Left ventricle myocardium inferior (tissue), 1 donor: ENCODE data around the gene SEC31A. TPM values are rescaled to one million over a fixed set of nuclear protein-coding genes. Genes with fewer than 3 reads are reported as not detected.

Experiments
- DNase-seq: peaks from one replicate; pipeline ENCODE4 v3.0.0-alpha.2; 2020
- H3K27ac ChIP-seq: fragments of 200-600 bp; replicated peaks from 2 replicates; pipeline ENCODE4 v1.8.0; 2021
- H3K27me3 ChIP-seq: fragments of 200-600 bp; 2 replicates; pipeline ENCODE4 v1.8.0; 2021; ENCODE audit warnings: low read depth
- H3K36me3 ChIP-seq: fragments of 200-600 bp; 2 replicates; pipeline ENCODE4 v1.8.0; 2021
- H3K4me1 ChIP-seq: fragments of 200-600 bp; 2 replicates; pipeline ENCODE4 v1.8.0; 2021
- H3K4me3 ChIP-seq: fragments of 200-600 bp; 2 replicates; pipeline ENCODE4 v1.8.0; 2021; ENCODE audit warnings: mild to moderate bottlenecking, moderate library complexity
- H3K9me3 ChIP-seq: fragments of 200-600 bp; replicated peaks from 2 replicates; pipeline ENCODE4 v1.8.0; 2021
- intact Hi-C: fragments of 100-400 bp; cut with micrococcal nuclease; formaldehyde crosslinking; loops from one replicate; pipeline ENCODE4 v1.11.0; 2022
- total RNA-seq: library from RNA; stranded (reverse); fragmentation: NEBNext Ultra II Directional; extraction: Animal tissue kit (Norgen Biotek cat#: 25700); gene quantifications from one replicate; pipeline ENCODE4 v1.2.1, GENCODE V29; 2021
- TF ChIP-seq, protein P1 (sequence below): fragments of 200-600 bp; IDR thresholded peaks from 2 replicates; pipeline ENCODE4 v1.8.0; 2021; ENCODE audit warnings: antibody characterized with exemption, mild to moderate bottlenecking, borderline replicate concordance
- donor health status: DM: no; HTN: yes; CAD: no; lungs with severe emphysema.

The SEC31A gene
- total RNA-seq, 1 donor from 2014 or later, result 115 TPM

DNA sequence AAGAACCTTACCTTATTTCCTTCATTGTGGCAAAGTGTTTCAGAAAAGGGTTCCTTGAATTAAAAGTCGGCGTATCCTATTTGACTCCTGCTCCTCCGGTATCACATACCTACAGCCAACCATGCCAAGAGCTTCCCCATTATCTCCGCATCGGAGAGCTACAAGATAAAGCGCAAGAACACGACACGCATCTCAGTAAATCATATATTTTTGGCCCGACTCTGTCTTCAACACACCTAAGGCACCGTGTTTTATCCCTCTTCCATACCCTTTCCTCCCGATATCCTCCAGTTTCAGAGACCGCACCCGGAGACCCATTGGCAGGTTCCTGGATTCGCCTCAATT, 9.1 kb upstream of the SEC31A start:
- DNase-seq, result no peak
- intact Hi-C loops, result no loop called here
- Histone ChIP-seq H3K36me3 (peaks cover 19% of the 10 kb centered on the region), H3K4me3 (peak overlapping the region; percentile 78), H3K4me1 (peaks cover 59% of the 10 kb centered on the region), H3K27me3 (no peaks in the 10 kb centered on the region), H3K9me3 (no peaks in the 10 kb centered on the region), H3K27ac (peak overlapping the region; percentile 100)
- TF ChIP-seq, protein P1, sequence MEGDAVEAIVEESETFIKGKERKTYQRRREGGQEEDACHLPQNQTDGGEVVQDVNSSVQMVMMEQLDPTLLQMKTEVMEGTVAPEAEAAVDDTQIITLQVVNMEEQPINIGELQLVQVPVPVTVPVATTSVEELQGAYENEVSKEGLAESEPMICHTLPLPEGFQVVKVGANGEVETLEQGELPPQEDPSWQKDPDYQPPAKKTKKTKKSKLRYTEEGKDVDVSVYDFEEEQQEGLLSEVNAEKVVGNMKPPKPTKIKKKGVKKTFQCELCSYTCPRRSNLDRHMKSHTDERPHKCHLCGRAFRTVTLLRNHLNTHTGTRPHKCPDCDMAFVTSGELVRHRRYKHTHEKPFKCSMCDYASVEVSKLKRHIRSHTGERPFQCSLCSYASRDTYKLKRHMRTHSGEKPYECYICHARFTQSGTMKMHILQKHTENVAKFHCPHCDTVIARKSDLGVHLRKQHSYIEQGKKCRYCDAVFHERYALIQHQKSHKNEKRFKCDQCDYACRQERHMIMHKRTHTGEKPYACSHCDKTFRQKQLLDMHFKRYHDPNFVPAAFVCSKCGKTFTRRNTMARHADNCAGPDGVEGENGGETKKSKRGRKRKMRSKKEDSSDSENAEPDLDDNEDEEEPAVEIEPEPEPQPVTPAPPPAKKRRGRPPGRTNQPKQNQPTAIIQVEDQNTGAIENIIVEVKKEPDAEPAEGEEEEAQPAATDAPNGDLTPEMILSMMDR, result no peak

DNA sequence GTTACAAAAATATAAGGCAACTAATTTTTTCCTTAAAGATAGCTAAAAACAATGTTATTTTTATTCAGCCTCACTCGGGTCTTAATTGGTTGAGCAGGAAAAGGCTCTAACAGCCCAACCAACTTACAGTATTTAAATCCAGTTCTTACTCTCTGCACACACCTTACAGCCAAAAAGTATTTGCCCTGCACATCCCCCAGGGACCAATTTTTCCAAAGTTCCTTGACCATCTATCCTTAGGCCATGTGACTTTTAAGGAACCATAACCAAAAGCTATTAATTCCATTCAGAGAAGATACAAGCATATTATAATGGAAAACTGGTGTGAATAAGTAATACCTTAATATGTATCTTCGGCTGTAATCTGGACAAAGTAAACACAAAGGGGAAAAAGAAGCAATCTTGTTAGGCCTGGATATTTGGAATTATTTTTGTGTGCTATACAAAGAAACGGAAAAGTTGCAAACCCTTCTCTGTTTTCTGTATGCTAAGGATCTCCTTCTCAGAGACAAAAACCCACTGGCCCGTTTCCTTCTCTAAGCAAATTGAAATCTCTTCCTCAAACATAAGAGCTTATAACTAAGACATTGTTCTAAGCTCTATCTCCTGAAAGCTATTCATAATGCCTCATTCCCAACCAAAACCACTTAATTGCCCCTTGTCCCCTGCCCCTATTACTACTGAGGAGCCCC, 8.6 kb upstream of the SEC31A start:
- Histone ChIP-seq H3K36me3 (peaks cover 24% of the 10 kb centered on the region), H3K27ac (peak overlapping the region; percentile 100), H3K4me3 (peak overlapping the region; percentile 78), H3K9me3 (no peaks in the 10 kb centered on the region), H3K4me1 (peaks cover 59% of the 10 kb centered on the region), H3K27me3 (no peaks in the 10 kb centered on the region)
- intact Hi-C loops, result no loop called here
- TF ChIP-seq, protein P1, result no peak
- no peak for DNase-seq

DNA sequence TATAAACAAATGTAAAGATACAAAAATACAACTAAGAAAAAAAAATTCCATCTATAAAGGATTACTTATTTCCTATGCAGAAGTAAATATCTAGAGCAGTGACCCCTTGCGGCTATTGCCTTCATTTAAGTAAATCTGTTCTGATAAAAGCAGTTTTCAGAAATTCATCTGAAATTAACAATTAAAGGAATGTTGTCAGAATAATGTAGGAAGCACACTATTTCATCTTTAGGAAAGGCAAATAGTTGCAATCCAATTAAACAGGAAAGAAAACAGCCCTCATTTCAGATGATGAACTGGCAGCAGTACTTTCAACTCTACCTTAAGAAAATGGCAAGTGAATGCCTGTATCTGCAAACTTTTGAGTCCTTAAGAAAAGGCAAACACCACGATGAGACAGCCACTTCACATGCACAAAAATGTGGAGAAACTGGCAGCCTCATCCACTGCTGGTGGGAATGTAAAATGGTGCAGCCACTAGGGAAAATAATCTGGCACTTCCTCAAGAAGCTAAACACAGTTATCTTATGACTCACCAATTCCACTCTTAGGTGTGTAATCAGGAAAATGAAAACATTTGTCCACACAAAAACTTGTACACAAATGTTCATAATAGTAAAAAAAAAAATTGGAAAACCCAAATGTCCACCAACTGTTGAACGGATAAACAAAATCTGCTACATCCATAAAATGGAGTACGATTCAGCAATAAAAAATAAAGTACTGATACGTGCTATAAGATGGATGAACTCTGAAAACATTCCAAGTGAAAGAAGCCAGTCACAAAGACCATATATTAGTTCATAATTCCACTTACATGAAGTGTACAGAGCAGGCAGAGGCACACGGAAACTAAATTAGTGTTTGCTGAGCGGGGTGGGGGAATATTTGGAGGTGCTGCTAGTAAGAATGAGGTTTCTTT, 7.6 kb upstream of the SEC31A start:
- H3K36me3 ChIP-seq, result peaks cover 33% of the 10 kb centered on the region
- TF ChIP-seq, protein P1, result peak; percentile 35
- no peak for DNase-seq
- H3K9me3 ChIP-seq, result no peaks in the 10 kb centered on the region
- intact Hi-C loops, result no loop called here
- H3K4me3 ChIP-seq, result peak overlapping the region; percentile 78
- H3K27me3 ChIP-seq, result no peaks in the 10 kb centered on the region
- peaks cover 59% of the 10 kb centered on the region for H3K4me1 ChIP-seq
- H3K27ac ChIP-seq, result peak overlapping the region; percentile 100

DNA sequence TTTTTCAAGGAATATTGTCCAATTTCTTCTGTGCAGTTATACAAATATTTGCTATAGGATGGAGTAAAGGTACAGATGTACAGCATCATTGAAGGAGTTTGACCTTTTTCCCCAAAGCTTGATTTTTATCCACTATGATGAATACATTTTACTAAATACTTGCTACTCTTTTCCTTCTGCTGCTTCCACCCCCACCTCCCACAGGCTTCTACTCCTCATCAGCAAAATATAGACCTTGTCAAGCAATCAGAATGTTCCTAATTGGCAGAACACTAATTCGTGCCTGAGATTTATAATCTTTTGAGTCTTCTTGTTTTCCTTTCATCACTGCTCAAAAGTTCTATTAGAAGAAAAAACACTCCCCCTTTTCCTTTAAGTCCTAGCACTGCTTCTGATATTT, 5.8 kb upstream of the SEC31A start:
- Histone ChIP-seq H3K27ac (no peak overlapping the region), H3K27me3 (no peaks in the 10 kb centered on the region), H3K36me3 (peaks cover 41% of the 10 kb centered on the region), H3K9me3 (no peaks in the 10 kb centered on the region), H3K4me3 (no peak overlapping the region), H3K4me1 (peaks cover 56% of the 10 kb centered on the region)
- no peak for DNase-seq
- intact Hi-C loops, result no loop called here
- TF ChIP-seq, protein P1, result no peak

DNA sequence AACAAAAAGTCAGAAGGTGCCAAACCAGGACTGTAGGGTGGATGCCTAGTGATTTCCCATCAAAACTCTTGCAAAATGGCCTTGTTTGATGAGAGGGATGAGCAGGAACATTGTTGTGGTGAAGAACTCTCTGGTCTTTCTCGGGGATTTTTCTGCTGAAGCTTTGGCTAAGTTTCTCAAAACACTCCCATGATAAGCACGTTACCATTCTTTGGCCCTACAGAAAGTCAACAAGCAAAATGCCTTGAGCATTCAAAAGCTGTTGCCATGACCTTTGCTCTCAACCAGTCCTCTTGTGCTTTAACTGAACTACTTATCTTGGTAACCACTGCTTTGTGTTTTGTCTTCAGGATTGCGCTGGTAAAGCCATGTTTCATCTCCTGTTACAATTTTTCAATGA, 3.0 kb upstream of the SEC31A start:
- DNase-seq, result no peak
- no peaks in the 10 kb centered on the region for H3K27me3 ChIP-seq
- no peak overlapping the region for H3K4me3 ChIP-seq
- no peaks in the 10 kb centered on the region for H3K9me3 ChIP-seq
- H3K4me1 ChIP-seq, result peaks cover 56% of the 10 kb centered on the region
- intact Hi-C loops, result no loop called here
- H3K36me3 ChIP-seq, result peaks cover 41% of the 10 kb centered on the region
- TF ChIP-seq, protein P1, result no peak
- H3K27ac ChIP-seq, result no peak overlapping the region
